Neural progenitor cell (in vitro differentiated cells): ENCODE data around the gene PTPRC.

ENCODE experiments used
- EZH2 ChIP-seq: fragments of 200-600 bp; sonication (generic); IDR thresholded peaks from 2 replicates; pipeline ENCODE4 v1.6.1; 2017; ENCODE audit warnings: antibody characterized with exemption, mild to moderate bottlenecking, moderate library complexity
- EZH2phosphoT487 ChIP-seq: fragments of 200-600 bp; sonication (generic); IDR thresholded peaks from 2 replicates; pipeline ENCODE4 v1.6.1; 2017; ENCODE audit warnings: antibody characterized with exemption
- TF ChIP-seq, protein P1 (sequence below): fragments of 200-600 bp; sonication (generic); IDR thresholded peaks from 2 replicates; pipeline ENCODE4 v1.5.1; 2017; ENCODE audit warnings: antibody characterized with exemption, mild to moderate bottlenecking

- TF ChIP-seq, protein P1, sequence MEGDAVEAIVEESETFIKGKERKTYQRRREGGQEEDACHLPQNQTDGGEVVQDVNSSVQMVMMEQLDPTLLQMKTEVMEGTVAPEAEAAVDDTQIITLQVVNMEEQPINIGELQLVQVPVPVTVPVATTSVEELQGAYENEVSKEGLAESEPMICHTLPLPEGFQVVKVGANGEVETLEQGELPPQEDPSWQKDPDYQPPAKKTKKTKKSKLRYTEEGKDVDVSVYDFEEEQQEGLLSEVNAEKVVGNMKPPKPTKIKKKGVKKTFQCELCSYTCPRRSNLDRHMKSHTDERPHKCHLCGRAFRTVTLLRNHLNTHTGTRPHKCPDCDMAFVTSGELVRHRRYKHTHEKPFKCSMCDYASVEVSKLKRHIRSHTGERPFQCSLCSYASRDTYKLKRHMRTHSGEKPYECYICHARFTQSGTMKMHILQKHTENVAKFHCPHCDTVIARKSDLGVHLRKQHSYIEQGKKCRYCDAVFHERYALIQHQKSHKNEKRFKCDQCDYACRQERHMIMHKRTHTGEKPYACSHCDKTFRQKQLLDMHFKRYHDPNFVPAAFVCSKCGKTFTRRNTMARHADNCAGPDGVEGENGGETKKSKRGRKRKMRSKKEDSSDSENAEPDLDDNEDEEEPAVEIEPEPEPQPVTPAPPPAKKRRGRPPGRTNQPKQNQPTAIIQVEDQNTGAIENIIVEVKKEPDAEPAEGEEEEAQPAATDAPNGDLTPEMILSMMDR = no peak
- no peak for TF ChIP-seq EZH2
- no peak for TF ChIP-seq EZH2phosphoT487
These were observed 154.9 kb downstream of the PTPRC start for GRCh38 chr1:198793714-198794113.
